GM13977 (cell line): ENCODE results near the gene TMCC3.

Experiments
- DNase-seq: peaks from one replicate; pipeline ENCODE4 v3.0.0; 2012; ENCODE audit warnings: low spot score
- in situ Hi-C: fragments of 300-500 bp; cut with MboI; formaldehyde crosslinking; loops from one replicate; pipeline ENCODE4 v1.12.0; 2022; ENCODE audit warnings: low sequenced_read_pairs, low pct_unique_long_range_greater_than_20kb, mixed read lengths, inconsistent platforms; ENCODE audit not compliant: unreplicated experiment
- TF ChIP-seq, protein P1 (sequence below): IDR thresholded peaks from 2 replicates; pipeline ENCODE4 v1.5.1; 2012; ENCODE audit warnings: mild to moderate bottlenecking, control low read depth; ENCODE audit not compliant: insufficient read depth; ENCODE audit errors: extremely low read depth, missing control alignments

The TMCC3 gene

DNA sequence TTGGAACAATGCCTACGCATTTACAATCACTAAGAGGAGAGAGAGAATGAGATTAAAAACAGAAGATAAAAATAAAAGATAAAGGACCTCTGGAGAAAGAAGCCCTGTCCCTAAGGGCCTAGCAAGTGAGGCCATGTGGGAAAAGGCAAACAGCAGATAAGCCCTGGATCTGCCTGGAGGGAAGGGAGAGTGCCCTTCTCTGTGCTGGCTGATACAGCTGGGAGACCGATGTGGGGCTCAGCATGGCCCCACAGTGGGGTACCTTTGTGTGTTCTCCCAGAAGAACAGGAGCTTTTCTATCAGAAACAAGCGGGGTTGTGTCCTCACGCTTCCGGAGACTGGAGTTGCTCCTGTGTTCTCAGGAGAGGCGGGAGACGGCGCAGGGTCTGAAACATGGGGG, 59.9 kb downstream of the TMCC3 start:
- in situ Hi-C loops = no loop called here
- no peak for DNase-seq
- TF ChIP-seq, protein P1, sequence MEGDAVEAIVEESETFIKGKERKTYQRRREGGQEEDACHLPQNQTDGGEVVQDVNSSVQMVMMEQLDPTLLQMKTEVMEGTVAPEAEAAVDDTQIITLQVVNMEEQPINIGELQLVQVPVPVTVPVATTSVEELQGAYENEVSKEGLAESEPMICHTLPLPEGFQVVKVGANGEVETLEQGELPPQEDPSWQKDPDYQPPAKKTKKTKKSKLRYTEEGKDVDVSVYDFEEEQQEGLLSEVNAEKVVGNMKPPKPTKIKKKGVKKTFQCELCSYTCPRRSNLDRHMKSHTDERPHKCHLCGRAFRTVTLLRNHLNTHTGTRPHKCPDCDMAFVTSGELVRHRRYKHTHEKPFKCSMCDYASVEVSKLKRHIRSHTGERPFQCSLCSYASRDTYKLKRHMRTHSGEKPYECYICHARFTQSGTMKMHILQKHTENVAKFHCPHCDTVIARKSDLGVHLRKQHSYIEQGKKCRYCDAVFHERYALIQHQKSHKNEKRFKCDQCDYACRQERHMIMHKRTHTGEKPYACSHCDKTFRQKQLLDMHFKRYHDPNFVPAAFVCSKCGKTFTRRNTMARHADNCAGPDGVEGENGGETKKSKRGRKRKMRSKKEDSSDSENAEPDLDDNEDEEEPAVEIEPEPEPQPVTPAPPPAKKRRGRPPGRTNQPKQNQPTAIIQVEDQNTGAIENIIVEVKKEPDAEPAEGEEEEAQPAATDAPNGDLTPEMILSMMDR = no peak

GRCh38 chr12:94589591-94590001, 60.8 kb downstream of the TMCC3 start:
- TF ChIP-seq, protein P1 = no peak
- in situ Hi-C loops = no loop called here
- DNase-seq = no peak

- in situ Hi-C loops = no loop called here
- no peak for DNase-seq
- TF ChIP-seq, protein P1 = no peak
Measured at GRCh38 chr12:94588346-94588745, 62.0 kb downstream of the TMCC3 start.

DNA sequence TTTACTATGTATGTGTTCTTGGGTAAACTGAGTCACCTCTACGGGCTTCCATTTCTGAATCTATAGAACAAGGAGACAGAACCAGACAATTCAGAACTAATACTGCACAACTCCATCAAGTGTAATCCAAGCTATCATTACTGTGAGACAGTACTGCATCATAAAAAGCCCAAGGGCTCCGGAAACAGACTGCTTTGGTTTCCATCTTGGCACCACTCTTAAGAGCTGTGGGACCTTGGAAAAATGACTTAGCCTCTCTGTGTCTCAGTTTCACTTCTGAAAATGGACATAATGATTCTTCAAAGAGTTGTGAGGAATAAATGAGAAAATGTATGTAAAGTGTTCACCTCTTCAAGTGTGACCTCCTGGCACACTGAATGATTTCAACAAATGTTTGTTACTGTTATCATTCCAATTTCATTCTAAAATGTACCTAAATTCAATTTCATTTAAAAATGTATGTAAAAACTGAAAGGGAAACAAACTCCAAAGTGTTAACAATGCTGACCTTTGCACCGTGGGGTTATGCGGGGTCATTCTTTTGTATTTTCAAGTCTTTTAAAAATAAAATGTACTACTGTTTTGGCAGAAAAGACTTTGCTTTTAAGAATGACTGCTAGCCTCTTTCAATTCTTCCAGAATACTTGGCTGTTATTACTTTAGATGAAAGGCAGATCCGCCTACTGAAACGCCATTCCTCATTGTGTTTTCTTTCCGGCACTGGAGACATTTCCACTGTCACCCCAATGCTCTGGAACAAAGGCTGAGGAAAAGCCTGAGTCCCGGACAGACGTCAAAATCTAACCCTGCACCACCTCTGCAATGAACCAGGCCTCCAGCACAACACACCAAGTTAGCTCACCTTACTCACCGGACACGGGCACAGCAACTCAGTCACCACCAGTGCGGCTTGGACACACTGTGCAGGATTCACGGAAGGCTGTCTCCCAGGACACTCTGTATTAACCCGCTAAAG, 62.8 kb downstream of the TMCC3 start:
- DNase-seq = no peak
- in situ Hi-C loops = no loop called here
- TF ChIP-seq, protein P1 = no peak

DNA sequence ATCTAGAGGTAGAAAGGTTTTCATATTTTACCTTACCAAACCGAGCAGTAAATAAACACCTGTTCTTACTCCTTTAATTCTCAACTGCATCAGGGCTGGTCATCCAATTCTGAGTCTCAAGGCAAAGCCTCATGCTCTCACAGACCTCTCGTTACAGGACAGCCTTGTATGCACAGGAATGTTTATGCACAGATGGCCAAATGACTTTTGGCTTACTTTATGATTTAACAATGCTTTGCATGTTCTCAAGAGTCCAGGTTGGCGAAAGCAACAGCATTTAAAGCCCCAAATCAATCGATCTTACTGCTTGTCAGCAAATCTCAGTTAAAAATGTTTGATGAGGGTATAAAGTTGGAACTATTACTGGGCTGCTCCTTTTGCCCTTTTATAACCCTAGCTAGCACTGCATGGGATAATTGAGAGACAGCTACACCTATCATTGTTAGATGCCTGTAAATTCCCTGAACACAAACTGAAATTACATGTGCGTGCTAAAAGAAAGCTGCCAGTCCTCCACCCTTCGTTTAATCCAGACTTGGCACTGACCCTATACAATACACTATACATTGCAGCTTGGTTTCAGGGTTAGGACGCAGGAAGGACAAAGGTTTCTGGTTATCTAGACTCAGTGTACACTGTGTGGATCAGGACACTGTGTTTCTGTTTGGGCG, 63.6 kb downstream of the TMCC3 start:
- in situ Hi-C loops = no loop called here
- no peak for DNase-seq
- TF ChIP-seq, protein P1 = no peak

DNA sequence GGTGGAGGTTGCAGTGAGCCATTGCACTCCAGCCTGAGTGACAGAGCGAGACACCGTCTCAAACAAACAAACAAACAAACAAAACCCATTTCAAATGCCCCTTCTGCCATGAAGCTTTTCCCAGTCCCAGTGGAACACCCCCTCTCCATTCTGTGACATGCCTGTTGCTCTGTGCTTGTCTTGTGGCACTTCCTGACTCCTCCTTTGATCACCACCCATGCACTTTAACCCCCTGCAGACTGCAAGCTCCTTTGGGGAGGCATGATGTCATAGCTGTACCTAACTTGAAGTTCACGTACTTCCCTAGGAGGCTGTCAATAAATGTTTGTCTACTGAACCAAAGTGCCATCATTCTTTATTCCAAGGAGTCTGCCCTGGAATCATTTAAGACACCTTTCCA, 64.7 kb downstream of the TMCC3 start:
- TF ChIP-seq, protein P1 = no peak
- no peak for DNase-seq
- in situ Hi-C loops = no loop called here
